ENCODE data around the gene CCDC69. TPM values are rescaled to one million over a fixed set of nuclear protein-coding genes. Genes with fewer than 3 reads are reported as not detected.

Gene CCDC69
- total and polyA plus RNA-seq, 10 of the 15 experiments (the other 5 are each of a cell fraction or from before 2014, with no cell fraction given), result 13.5 to 106 (median 70.1) TPM

GRCh38 chr5:151224372-151224771 is 480 bp upstream of the CCDC69 start (continued):
- no peak; the same call in 1 of the 2 replicates for TF ChIP-seq ATF2 (IDR thresholded peaks at IDR 0.05; ENCODE audit: low read length)
- no peak for TF ChIP-seq PML (IDR thresholded peaks at IDR 0.05; ENCODE audit: low read length)
- no peak for TF ChIP-seq ATF3 (IDR thresholded peaks at IDR 0.05; ENCODE audit: borderline replicate concordance, extremely low read depth, low read depth, low read length)
- TF ChIP-seq POLR2AphosphoS2 (IDR thresholded peaks at IDR 0.05; ENCODE audit: low read depth, low read length), result no peak
- TF ChIP-seq ELK1 (IDR thresholded peaks at IDR 0.05; ENCODE audit: low read depth, low read length), result no peak
- no peak for TF ChIP-seq ASH2L (IDR thresholded peaks at IDR 0.05; ENCODE audit: borderline replicate concordance, low read depth)
- TF ChIP-seq STAT1 (conservative IDR thresholded peaks at IDR 0.05), result no peak
- no peak for TF ChIP-seq CEBPB (IDR thresholded peaks at IDR 0.05; ENCODE audit: borderline replicate concordance in 1 of 2, low read depth in 2 of 2, low read length in 2 of 2)
- no peak for TF ChIP-seq POLR2AphosphoS5 (IDR thresholded peaks at IDR 0.05; ENCODE audit: low read length)
- no peak for TF ChIP-seq RFX5 (IDR thresholded peaks at IDR 0.05; ENCODE audit: low read depth, low read length)
- no peak for TF ChIP-seq STAT3 (IDR thresholded peaks at IDR 0.05; ENCODE audit: low read depth, low read length)
- peak; percentile 85 for TF ChIP-seq SPI1 (IDR thresholded peaks at IDR 0.05; ENCODE audit: borderline replicate concordance, insufficient read depth, low read depth, low read length)
- TF ChIP-seq ETV6 (conservative IDR thresholded peaks at IDR 0.05 in 1 of 2, IDR thresholded peaks at IDR 0.05 in 1 of 2; ENCODE audit: borderline replicate concordance in 1 of 2, low read depth in 1 of 2), result 0 out of 4 replicates have a peak, but pooled peaks of 1 of the 2 experiments have one; percentile 7
- TF ChIP-seq ZNF687 (IDR thresholded peaks at IDR 0.05), result no peak
- no peak for TF ChIP-seq HCFC1 (IDR thresholded peaks at IDR 0.05; ENCODE audit: low read length)
- TF ChIP-seq CBX5 (IDR thresholded peaks at IDR 0.05; ENCODE audit: low read depth), result 0 out of 2 replicates have a peak, but pooled peaks have one; percentile 9
- TF ChIP-seq ZNF384 (IDR thresholded peaks at IDR 0.05; ENCODE audit: borderline replicate concordance, low read depth, low read length), result peak; percentile 88
- 0 out of 2 replicates have a peak, but pooled peaks have one; percentile 48 for TF ChIP-seq NBN (IDR thresholded peaks at IDR 0.05)
- TF ChIP-seq SKIL (IDR thresholded peaks at IDR 0.05; ENCODE audit: low read depth, poor library complexity, severe bottlenecking), result no peak
- TF ChIP-seq IRF4 (IDR thresholded peaks at IDR 0.05; ENCODE audit: low read depth, low read length), result no peak
- TF ChIP-seq FOXK2 (IDR thresholded peaks at IDR 0.05), result no peak

Measured in GM12878 (cell line).